DND-41 (cell line): ENCODE results near the gene RNGTT.
"Not testable (repeated sequence)": the region's sequence is repeated elsewhere in the genome, so short reads cannot be mapped to it uniquely, and the experiment has no call there.

Source experiments
- ATAC-seq: fragments of 200-7000 bp; cut with Tn5 transposase; 3 replicates; pipeline ENCODE4 v1.9.1; 2021; ENCODE audit warnings: low read depth; ENCODE audit not compliant: insufficient read depth
- DNase-seq: peaks from one replicate; pipeline ENCODE4 v3.0.0-alpha.2; 2020
- H2AFZ ChIP-seq: 2 replicates; pipeline ENCODE4 v1.6.0; 2012; ENCODE audit warnings: low read depth, low read length
- H3K27ac ChIP-seq: 2 replicates; pipeline ENCODE4 v1.5.1; 2012; ENCODE audit warnings: low read length, inconsistent platforms
- H3K27me3 ChIP-seq: fragments of 200-600 bp; sonication (generic); 2 replicates; pipeline ENCODE4 v1.6.0; 2012; ENCODE audit warnings: low read length, mild to moderate bottlenecking, inconsistent platforms; ENCODE audit not compliant: insufficient read depth, poor library complexity
- H3K36me3 ChIP-seq: 2 replicates; pipeline ENCODE4 v1.5.1; 2012; ENCODE audit warnings: low read length, inconsistent platforms; ENCODE audit not compliant: insufficient read depth
- H3K4me1 ChIP-seq: 2 replicates; pipeline ENCODE4 v1.5.1; 2012; ENCODE audit warnings: mild to moderate bottlenecking, low read length; ENCODE audit not compliant: insufficient read depth
- H3K4me2 ChIP-seq: 2 replicates; pipeline ENCODE4 v1.6.0; 2012; ENCODE audit warnings: mild to moderate bottlenecking, moderate library complexity, low read length, inconsistent platforms; ENCODE audit not compliant: insufficient read depth
- H3K4me3 ChIP-seq, 2 experiments: fragments of 200-600 bp in 1 of 2; shearing (Covaris generic) in 1 of 2; 2 replicates each; pipeline ENCODE4 v1.5.1; 2012 to 2016; ENCODE audit warnings: inconsistent platforms in 2 of 2, low read length in 2 of 2, mild to moderate bottlenecking in 2 of 2, low read depth in 1 of 2, moderate library complexity in 1 of 2
- H3K79me2 ChIP-seq: 2 replicates; pipeline ENCODE4 v1.6.0; 2012; ENCODE audit warnings: low read length, inconsistent platforms; ENCODE audit not compliant: insufficient read depth
- H3K9ac ChIP-seq: 2 replicates; pipeline ENCODE4 v1.6.0; 2012; ENCODE audit warnings: low read depth, mild to moderate bottlenecking, inconsistent platforms, low read length, moderate library complexity
- H3K9me3 ChIP-seq: 2 replicates; pipeline ENCODE4 v1.5.1; 2012; ENCODE audit warnings: low read length, moderate library complexity, mild to moderate bottlenecking, inconsistent platforms; ENCODE audit not compliant: insufficient read depth, severe bottlenecking
- H4K20me1 ChIP-seq: 2 replicates; pipeline ENCODE4 v1.6.0; 2012; ENCODE audit warnings: low read length; ENCODE audit not compliant: insufficient read depth
- CTCF ChIP-seq: IDR thresholded peaks from 2 replicates; pipeline ENCODE4 v1.5.1; 2012; ENCODE audit warnings: borderline replicate concordance, low read length, moderate library complexity, mild to moderate bottlenecking; ENCODE audit not compliant: poor library complexity, severe bottlenecking; ENCODE audit errors: extremely low read depth
- EZH2 ChIP-seq: IDR thresholded peaks from 3 replicates; pipeline ENCODE4 v1.6.1; 2012; ENCODE audit warnings: borderline replicate concordance, low read depth, mild to moderate bottlenecking, moderate library complexity, low read length, inconsistent platforms; ENCODE audit not compliant: severe bottlenecking

Gene RNGTT

GRCh38 chr6:88839280-88839679 lies 124.1 kb downstream of the RNGTT start:
- Histone ChIP-seq H3K36me3 (peaks cover 17% of the 10 kb centered on the region; the same call in 1 of the 2 replicates), H2AFZ (no peak overlapping the region)

GRCh38 chr6:88835210-88835609 lies 128.2 kb downstream of the RNGTT start:
- Histone ChIP-seq H3K79me2 (no peaks in the 10 kb centered on the region), H3K27me3 (no peaks in the 10 kb centered on the region), H3K9me3 (no peaks in the 10 kb centered on the region), H4K20me1 (no peaks in the 10 kb centered on the region), H3K36me3 (peaks cover 10% of the 10 kb centered on the region), H3K9ac (no peak overlapping the region), H3K4me1 (no peaks in the 10 kb centered on the region), H3K4me3 (no peak overlapping the region), H3K4me2 (no peak overlapping the region), H2AFZ (no peak overlapping the region), H3K27ac (no peak overlapping the region)
- TF ChIP-seq CTCF (no peak), EZH2 (no peak)
- ATAC-seq (no peak), DNase-seq (no peak)

More at GRCh38 chr6:88839280-88839679, 124.1 kb downstream of the RNGTT start:
- no peak for TF ChIP-seq CTCF
- no peak for TF ChIP-seq EZH2
- DNase-seq (no peak), ATAC-seq (no peak)
- no peaks in the 10 kb centered on the region for H3K9me3 ChIP-seq
- no peaks in the 10 kb centered on the region for H4K20me1 ChIP-seq
- no peak overlapping the region for H3K4me3 ChIP-seq
- H3K4me1 ChIP-seq, result no peaks in the 10 kb centered on the region
- H3K79me2 ChIP-seq, result no peaks in the 10 kb centered on the region
- no peak overlapping the region for H3K4me2 ChIP-seq
- no peak overlapping the region for H3K9ac ChIP-seq
- no peaks in the 10 kb centered on the region for H3K27me3 ChIP-seq
- H3K27ac ChIP-seq, result no peak overlapping the region

- H3K4me1 ChIP-seq, H3K36me3 ChIP-seq, H3K4me3 ChIP-seq, H3K9ac ChIP-seq, H3K27ac ChIP-seq, H4K20me1 ChIP-seq, ATAC-seq, H3K79me2 ChIP-seq, DNase-seq, H3K4me2 ChIP-seq, H2AFZ ChIP-seq, H3K9me3 ChIP-seq, H3K27me3 ChIP-seq: not testable (repeated sequence)
Measured at GRCh38 chr6:88833071-88833470, 130.3 kb downstream of the RNGTT start.

GRCh38 chr6:88827599-88827998 lies 135.8 kb downstream of the RNGTT start:
- not testable (repeated sequence) for H2AFZ ChIP-seq, H3K4me3 ChIP-seq, H3K27me3 ChIP-seq, DNase-seq, H3K9ac ChIP-seq, H4K20me1 ChIP-seq, H3K27ac ChIP-seq, ATAC-seq, H3K79me2 ChIP-seq, H3K9me3 ChIP-seq, H3K4me2 ChIP-seq, H3K4me1 ChIP-seq
- peaks cover 15% of the 10 kb centered on the region for H3K36me3 ChIP-seq
